Heart left ventricle (tissue), 13 donors: ENCODE data around the gene METTL17.

ENCODE experiments used
- POLR2A ChIP-seq, 2 donors: fragments of 450-650 bp; IDR thresholded peaks; one replicate each; pipeline ENCODE4 v1.6.1; 2017; ENCODE audit warnings: antibody characterized with exemption in 2 of 2, mild to moderate bottlenecking in 2 of 2, moderate library complexity in 2 of 2
- TF ChIP-seq, protein P1 (sequence below), 12 donors: fragments of 200-600 bp; sonication (generic) in 4 of 12; IDR thresholded peaks; one replicate each; pipeline versions ENCODE4 v1.5.0 to v1.8.0; 2018 to 2022; ENCODE audit warnings: antibody characterized with exemption in 12 of 12, mild to moderate bottlenecking in 5 of 12
- donor health status: ischemic (EF 13 %, LVEDD 7.1; RV severe dilation, severe dysfunction).
- donor health status: DM: no; HTN: yes; CAD: no.
- donor health status: DM: no; HTN: no; CAD: no.
- donor health status: ischemic (EF 25% LVEDD 6.9; RV normal size, moderate dysfunction).
- donor health status: ischemic (EF 25% LVEDD 5.7; RV mildly dilated, moderate dysfunction).
- donor health status: ischemic (EF 35%, LVEDD 5.7; RV mildly dilated, moderate dysfunction).
- donor health status: nonischemic (EF 11% LVEDD 7.7; RV severe dilation, severe dysfunction).
- donor health status: DM: yes; HTN: yes; CAD: no.
- donor health status: PGD.
- donor health status: ischemic (EF 29% LVEDD 5.4; RV normal size, mild dysfunction).
- donor health status: nonischemic (EF 23%, LVEDD 6.1; RV moderate dilation, normal function).

DNA sequence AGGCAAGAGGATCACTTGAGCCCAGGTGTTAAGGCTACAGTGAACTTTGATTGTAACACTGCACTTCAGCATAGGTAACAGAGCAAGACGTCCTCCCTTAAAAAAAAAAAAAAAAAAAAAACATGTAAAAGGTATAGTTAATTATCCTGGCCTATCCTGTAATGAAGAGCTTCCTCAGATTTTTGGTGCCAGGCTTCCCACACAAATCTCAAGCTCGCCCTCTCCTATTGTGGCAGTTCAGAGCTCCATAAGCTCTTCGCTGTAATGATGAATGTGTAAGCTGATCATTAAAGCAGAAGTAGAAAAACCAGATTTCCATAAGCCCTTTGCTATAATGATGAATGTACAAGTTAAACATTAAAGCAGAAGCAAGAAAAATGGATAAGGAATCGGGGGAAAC, 7.3 kb downstream of the METTL17 start:
- TF ChIP-seq POLR2A (IDR thresholded peaks at IDR 0.05) = no peak
- TF ChIP-seq, protein P1, sequence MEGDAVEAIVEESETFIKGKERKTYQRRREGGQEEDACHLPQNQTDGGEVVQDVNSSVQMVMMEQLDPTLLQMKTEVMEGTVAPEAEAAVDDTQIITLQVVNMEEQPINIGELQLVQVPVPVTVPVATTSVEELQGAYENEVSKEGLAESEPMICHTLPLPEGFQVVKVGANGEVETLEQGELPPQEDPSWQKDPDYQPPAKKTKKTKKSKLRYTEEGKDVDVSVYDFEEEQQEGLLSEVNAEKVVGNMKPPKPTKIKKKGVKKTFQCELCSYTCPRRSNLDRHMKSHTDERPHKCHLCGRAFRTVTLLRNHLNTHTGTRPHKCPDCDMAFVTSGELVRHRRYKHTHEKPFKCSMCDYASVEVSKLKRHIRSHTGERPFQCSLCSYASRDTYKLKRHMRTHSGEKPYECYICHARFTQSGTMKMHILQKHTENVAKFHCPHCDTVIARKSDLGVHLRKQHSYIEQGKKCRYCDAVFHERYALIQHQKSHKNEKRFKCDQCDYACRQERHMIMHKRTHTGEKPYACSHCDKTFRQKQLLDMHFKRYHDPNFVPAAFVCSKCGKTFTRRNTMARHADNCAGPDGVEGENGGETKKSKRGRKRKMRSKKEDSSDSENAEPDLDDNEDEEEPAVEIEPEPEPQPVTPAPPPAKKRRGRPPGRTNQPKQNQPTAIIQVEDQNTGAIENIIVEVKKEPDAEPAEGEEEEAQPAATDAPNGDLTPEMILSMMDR (IDR thresholded peaks at IDR 0.05) = no peak
